ENCODE results near the gene DERA.
"Not testable (repeated sequence)": the region's sequence is repeated elsewhere in the genome, so short reads cannot be mapped to it uniquely, and the experiment has no call there.

The DERA gene

GRCh38 chr12:15996948-15997347, 85.8 kb downstream of the DERA start:
- no peaks in the 10 kb centered on the region for H3K36me3 Mint-ChIP-seq
- H3K9me3 Mint-ChIP-seq = no peaks in the 10 kb centered on the region
- H3K4me1 Mint-ChIP-seq = no peaks in the 10 kb centered on the region
- no peak overlapping the region for H3K27ac Mint-ChIP-seq
- no peak overlapping the region for H3K4me3 Mint-ChIP-seq
- ATAC-seq (no peak), DNase-seq (ENCODE audit: low spot score in 2 of 2) (no peak)

GRCh38 chr12:15997910-15998309, 86.8 kb downstream of the DERA start:
- no peak for DNase-seq (ENCODE audit: low spot score in 2 of 2)
- Mint-ChIP-seq H3K4me3 (no peak overlapping the region), H3K4me1 (no peaks in the 10 kb centered on the region), H3K9me3 (no peaks in the 10 kb centered on the region), H3K36me3 (no peaks in the 10 kb centered on the region), H3K27ac (no peak overlapping the region)
- no peak for ATAC-seq

- Mint-ChIP-seq H3K4me3 (no peak overlapping the region), H3K27ac (no peak overlapping the region), H3K9me3 (no peaks in the 10 kb centered on the region), H3K4me1 (no peaks in the 10 kb centered on the region), H3K36me3 (no peaks in the 10 kb centered on the region)
- no peak for ATAC-seq
- DNase-seq (ENCODE audit: low spot score in 2 of 2) = no peak
Measured at GRCh38 chr12:16002880-16003279, 91.7 kb downstream of the DERA start.

- Mint-ChIP-seq H3K9me3 (no peaks in the 10 kb centered on the region), H3K4me3 (no peak overlapping the region), H3K27ac (no peak overlapping the region), H3K36me3 (no peaks in the 10 kb centered on the region), H3K4me1 (no peaks in the 10 kb centered on the region)
- ATAC-seq (no peak), DNase-seq (ENCODE audit: low spot score in 2 of 2) (no peak)
Measured at GRCh38 chr12:16003460-16003859, 92.3 kb downstream of the DERA start.

GRCh38 chr12:16006752-16007151, 95.6 kb downstream of the DERA start:
- Mint-ChIP-seq H3K4me3 (no peak overlapping the region), H3K9me3 (no peaks in the 10 kb centered on the region), H3K36me3 (no peaks in the 10 kb centered on the region), H3K27ac (no peak overlapping the region), H3K4me1 (no peaks in the 10 kb centered on the region)
- ATAC-seq (no peak), DNase-seq (ENCODE audit: low spot score in 2 of 2) (no peak)

GRCh38 chr12:16008421-16008824, 97.3 kb downstream of the DERA start:
- H3K36me3 Mint-ChIP-seq = no peaks in the 10 kb centered on the region
- H3K4me1 Mint-ChIP-seq = no peaks in the 10 kb centered on the region
- H3K4me3 Mint-ChIP-seq = no peak overlapping the region
- ATAC-seq = no peak
- no peak for DNase-seq (ENCODE audit: low spot score in 2 of 2)
- peaks cover under 1% of the 10 kb centered on the region for H3K9me3 Mint-ChIP-seq
- H3K27ac Mint-ChIP-seq = no peak overlapping the region

- Mint-ChIP-seq H3K36me3 (peaks cover 9% of the 10 kb centered on the region), H3K4me1 (no peaks in the 10 kb centered on the region), H3K9me3 (peaks cover 11% of the 10 kb centered on the region), H3K4me3 (no peak overlapping the region), H3K27ac (no peak overlapping the region)
- no peak for DNase-seq (ENCODE audit: low spot score in 2 of 2)
- no peak for ATAC-seq
Measured at GRCh38 chr12:16012117-16012516, 101.0 kb downstream of the DERA start.

GRCh38 chr12:16013722-16014121, 102.6 kb downstream of the DERA start:
- not testable (repeated sequence) for H3K4me3 Mint-ChIP-seq; H3K27ac Mint-ChIP-seq; ATAC-seq; H3K4me1 Mint-ChIP-seq; H3K36me3 Mint-ChIP-seq; DNase-seq (ENCODE audit: low spot score in 2 of 2)
- peaks cover 11% of the 10 kb centered on the region for H3K9me3 Mint-ChIP-seq

- ATAC-seq; H3K36me3 Mint-ChIP-seq; H3K27ac Mint-ChIP-seq; H3K4me3 Mint-ChIP-seq; H3K4me1 Mint-ChIP-seq; DNase-seq (ENCODE audit: low spot score in 2 of 2): not testable (repeated sequence)
- H3K9me3 Mint-ChIP-seq = peaks cover 11% of the 10 kb centered on the region
Measured at GRCh38 chr12:16014394-16014793, 103.3 kb downstream of the DERA start.

GRCh38 chr12:16016748-16017147, 105.6 kb downstream of the DERA start:
- no peaks in the 10 kb centered on the region for H3K4me1 Mint-ChIP-seq
- H3K27ac Mint-ChIP-seq = no peak overlapping the region
- DNase-seq (ENCODE audit: low spot score in 2 of 2) (no peak), ATAC-seq (no peak)
- H3K9me3 Mint-ChIP-seq = peaks cover 23% of the 10 kb centered on the region
- H3K36me3 Mint-ChIP-seq = peaks cover 9% of the 10 kb centered on the region
- H3K4me3 Mint-ChIP-seq = no peak overlapping the region

- no peaks in the 10 kb centered on the region for H3K4me1 Mint-ChIP-seq
- no peak overlapping the region for H3K4me3 Mint-ChIP-seq
- H3K36me3 Mint-ChIP-seq = peaks cover 9% of the 10 kb centered on the region
- no peak overlapping the region for H3K27ac Mint-ChIP-seq
- H3K9me3 Mint-ChIP-seq = peaks cover 23% of the 10 kb centered on the region
- no peak for ATAC-seq
- no peak for DNase-seq (ENCODE audit: low spot score in 2 of 2)
Measured at GRCh38 chr12:16018306-16018705, 107.2 kb downstream of the DERA start.

- peaks cover 17% of the 10 kb centered on the region for H3K9me3 Mint-ChIP-seq
- DNase-seq (ENCODE audit: low spot score in 2 of 2) (no peak), ATAC-seq (no peak)
- H3K4me1 Mint-ChIP-seq = no peaks in the 10 kb centered on the region
- no peak overlapping the region for H3K4me3 Mint-ChIP-seq
- peaks cover 9% of the 10 kb centered on the region for H3K36me3 Mint-ChIP-seq
- no peak overlapping the region for H3K27ac Mint-ChIP-seq
Measured at GRCh38 chr12:16019136-16019535, 108.0 kb downstream of the DERA start.

GRCh38 chr12:16020031-16020430, 108.9 kb downstream of the DERA start:
- Mint-ChIP-seq H3K27ac (no peak overlapping the region), H3K9me3 (peaks cover 15% of the 10 kb centered on the region), H3K4me3 (no peak overlapping the region), H3K36me3 (peaks cover 5% of the 10 kb centered on the region), H3K4me1 (no peaks in the 10 kb centered on the region)
- DNase-seq (ENCODE audit: low spot score in 2 of 2) (no peak), ATAC-seq (no peak)

- DNase-seq (ENCODE audit: low spot score in 2 of 2) = no peak
- no peak for ATAC-seq
- H3K4me1 Mint-ChIP-seq = no peaks in the 10 kb centered on the region
- peaks cover 12% of the 10 kb centered on the region for H3K9me3 Mint-ChIP-seq
- H3K4me3 Mint-ChIP-seq = no peak overlapping the region
- no peak overlapping the region for H3K27ac Mint-ChIP-seq
- H3K36me3 Mint-ChIP-seq = no peaks in the 10 kb centered on the region
Measured at GRCh38 chr12:16021026-16021425, 109.9 kb downstream of the DERA start.

GRCh38 chr12:16021676-16022075, 110.5 kb downstream of the DERA start:
- Mint-ChIP-seq H3K36me3 (no peaks in the 10 kb centered on the region), H3K4me1 (no peaks in the 10 kb centered on the region), H3K27ac (no peak overlapping the region)

GRCh38 chr12:16027002-16027401, 115.9 kb downstream of the DERA start:
- no peak overlapping the region for H3K27ac Mint-ChIP-seq
- H3K36me3 Mint-ChIP-seq = peaks cover 3% of the 10 kb centered on the region
- ATAC-seq (no peak), DNase-seq (ENCODE audit: low spot score in 2 of 2) (no peak)
- H3K4me1 Mint-ChIP-seq = no peaks in the 10 kb centered on the region
- H3K4me3 Mint-ChIP-seq = no peak overlapping the region
- no peaks in the 10 kb centered on the region for H3K9me3 Mint-ChIP-seq

More at GRCh38 chr12:16021676-16022075, 110.5 kb downstream of the DERA start:
- ATAC-seq (no peak), DNase-seq (ENCODE audit: low spot score in 2 of 2) (no peak)
- Mint-ChIP-seq H3K9me3 (peaks cover 12% of the 10 kb centered on the region), H3K4me3 (no peak overlapping the region)

- no peak for ATAC-seq
- no peaks in the 10 kb centered on the region for H3K4me1 Mint-ChIP-seq
- peaks cover 16% of the 10 kb centered on the region for H3K36me3 Mint-ChIP-seq
- H3K4me3 Mint-ChIP-seq = no peak overlapping the region
- no peak for DNase-seq (ENCODE audit: low spot score in 2 of 2)
- H3K9me3 Mint-ChIP-seq = no peaks in the 10 kb centered on the region
- H3K27ac Mint-ChIP-seq = no peak overlapping the region
Measured at GRCh38 chr12:16030744-16031143, 119.6 kb downstream of the DERA start.
